ENCODE results near the gene MED31. TPM values are rescaled to one million over a fixed set of nuclear protein-coding genes. Genes with fewer than 3 reads are reported as not detected.
A peak's percentile ranks its signal among the peaks of the same experiment; 100 is the strongest.

MED31 gene
- total RNA-seq, 1 donor from 2014 or later = 17.4 TPM

GRCh38 chr17:6640536-6641246 is 10.7 kb downstream of the MED31 start, which contains the start of the genes KIAA0753 and TXNDC17:
Gene KIAA0753, minus strand, starts transcription at chr17:6640711. Its CDS starts 5,608 bp downstream, at chr17:6635103.
Gene TXNDC17, plus strand, starts transcription at chr17:6641060. Its CDS starts 23 bp downstream, at chr17:6641083.
- intact Hi-C loops (cut with DNase I) = no loop called here
- Histone ChIP-seq H3K4me3 (peak within 1 kb of the TSS; percentile 93), H3K4me1 (peaks cover 32% of the 10 kb centered on the region), H3K36me3 (peaks cover 34% of the 10 kb centered on the region), H3K9me3 (no peaks in the 10 kb centered on the region), H3K27ac (peak within 1 kb of the TSS; percentile 93), H3K27me3 (ENCODE audit: low read depth) (no peaks in the 10 kb centered on the region)
- DNase-seq = peak; percentile 96
- peak; percentile 96 to 98 for ATAC-seq
- TF ChIP-seq, protein P1, sequence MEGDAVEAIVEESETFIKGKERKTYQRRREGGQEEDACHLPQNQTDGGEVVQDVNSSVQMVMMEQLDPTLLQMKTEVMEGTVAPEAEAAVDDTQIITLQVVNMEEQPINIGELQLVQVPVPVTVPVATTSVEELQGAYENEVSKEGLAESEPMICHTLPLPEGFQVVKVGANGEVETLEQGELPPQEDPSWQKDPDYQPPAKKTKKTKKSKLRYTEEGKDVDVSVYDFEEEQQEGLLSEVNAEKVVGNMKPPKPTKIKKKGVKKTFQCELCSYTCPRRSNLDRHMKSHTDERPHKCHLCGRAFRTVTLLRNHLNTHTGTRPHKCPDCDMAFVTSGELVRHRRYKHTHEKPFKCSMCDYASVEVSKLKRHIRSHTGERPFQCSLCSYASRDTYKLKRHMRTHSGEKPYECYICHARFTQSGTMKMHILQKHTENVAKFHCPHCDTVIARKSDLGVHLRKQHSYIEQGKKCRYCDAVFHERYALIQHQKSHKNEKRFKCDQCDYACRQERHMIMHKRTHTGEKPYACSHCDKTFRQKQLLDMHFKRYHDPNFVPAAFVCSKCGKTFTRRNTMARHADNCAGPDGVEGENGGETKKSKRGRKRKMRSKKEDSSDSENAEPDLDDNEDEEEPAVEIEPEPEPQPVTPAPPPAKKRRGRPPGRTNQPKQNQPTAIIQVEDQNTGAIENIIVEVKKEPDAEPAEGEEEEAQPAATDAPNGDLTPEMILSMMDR (IDR thresholded peaks at IDR 0.05) = no peak

GRCh38 chr17:6639586-6640535 is 11.5 kb downstream of the MED31 start:
- TF ChIP-seq, protein P1 (IDR thresholded peaks at IDR 0.05) = no peak
- Histone ChIP-seq H3K27me3 (ENCODE audit: low read depth) (no peaks in the 10 kb centered on the region), H3K4me1 (peaks cover 32% of the 10 kb centered on the region), H3K4me3 (peak overlapping the region; percentile 93), H3K27ac (peak overlapping the region; percentile 93), H3K36me3 (peaks cover 28% of the 10 kb centered on the region), H3K9me3 (no peaks in the 10 kb centered on the region)
- DNase-seq (peak; percentile 66), ATAC-seq (peak; percentile 73 to 74)
- intact Hi-C loops (cut with DNase I) = no loop called here

DNA sequence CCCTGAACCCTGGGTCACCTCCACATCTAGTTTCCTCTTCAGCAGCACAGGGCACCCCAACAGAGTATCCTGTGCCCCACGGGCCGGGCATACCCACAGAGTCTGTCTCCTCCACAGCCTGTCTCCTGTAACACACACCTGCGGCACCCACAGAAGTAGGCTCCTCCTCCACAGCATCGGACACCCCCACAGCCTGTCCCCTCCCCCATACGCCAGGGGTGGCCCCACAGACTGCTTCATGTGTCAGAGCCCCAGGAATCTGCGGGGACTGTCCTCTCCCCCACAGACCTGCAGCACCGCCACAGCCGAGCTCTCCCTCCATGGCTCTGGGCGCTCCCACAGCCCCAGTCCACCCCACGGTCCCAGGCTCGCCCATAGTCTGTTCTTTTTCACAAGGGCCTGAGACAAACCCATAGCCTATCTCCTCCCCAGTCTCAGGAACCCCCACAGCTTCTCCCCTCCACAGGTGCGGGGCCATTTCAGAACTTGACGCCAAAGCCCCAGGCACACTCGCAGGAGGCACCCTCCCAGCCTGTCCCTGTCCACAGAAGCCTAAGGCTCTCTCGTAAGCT is 12.3 kb downstream of the MED31 start:
- TF ChIP-seq, protein P1 (IDR thresholded peaks at IDR 0.05) = no peak

DNA sequence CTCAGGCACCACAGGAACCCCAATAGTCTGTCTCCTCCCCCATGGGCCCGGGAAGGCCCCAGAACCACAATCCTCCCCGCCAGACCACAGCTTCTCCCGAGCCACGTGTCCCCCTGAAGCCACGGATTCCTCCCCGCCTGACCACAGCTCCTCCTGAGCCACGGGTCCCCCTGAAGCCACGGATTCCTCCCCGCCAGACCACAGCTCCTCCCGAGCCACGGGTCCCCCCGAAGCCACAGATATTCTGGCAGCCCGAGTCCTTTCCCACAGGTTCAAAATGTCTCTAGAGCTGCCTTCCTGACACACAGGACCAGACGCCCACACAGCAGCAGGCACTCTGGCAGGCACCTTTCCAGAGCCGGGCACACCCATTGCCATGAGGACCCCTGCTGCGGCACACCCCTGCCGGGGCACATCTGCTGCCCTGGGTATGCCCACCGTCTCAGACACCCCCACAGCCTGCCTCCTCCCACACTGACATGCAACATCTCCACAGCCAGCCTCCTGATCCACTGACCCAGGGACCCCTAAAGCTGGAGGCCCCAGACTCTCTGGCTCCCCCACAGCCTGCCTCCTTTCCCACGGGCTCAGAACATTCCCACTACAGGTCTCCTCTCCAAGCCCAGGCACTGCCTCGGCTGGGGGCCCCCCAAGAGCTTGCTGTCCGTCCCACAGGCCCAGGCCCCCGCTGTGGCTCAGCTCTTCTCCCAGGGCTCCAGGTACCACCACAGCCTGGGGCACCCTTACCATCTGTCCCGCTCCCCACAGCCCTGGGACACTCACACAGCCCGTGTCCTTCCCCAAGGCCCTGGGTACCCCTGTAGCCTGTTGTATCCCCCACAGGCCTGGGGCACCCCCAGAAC is 13.1 kb downstream of the MED31 start:
- Histone ChIP-seq H3K4me1 (peaks cover 32% of the 10 kb centered on the region), H3K27me3 (ENCODE audit: low read depth) (no peaks in the 10 kb centered on the region), H3K9me3 (no peaks in the 10 kb centered on the region), H3K36me3 (peaks cover 27% of the 10 kb centered on the region), H3K27ac (no peak overlapping the region), H3K4me3 (no peak overlapping the region)
- TF ChIP-seq, protein P1 (IDR thresholded peaks at IDR 0.05) = no peak
- DNase-seq = no peak
- no peak for ATAC-seq
- intact Hi-C loops (cut with DNase I) = no loop called here

More for the DNA sequence above, 12.3 kb downstream of the MED31 start:
- intact Hi-C loops (cut with DNase I) = no loop called here
- Histone ChIP-seq H3K4me3 (peak overlapping the region; percentile 93), H3K27ac (no peak overlapping the region), H3K9me3 (no peaks in the 10 kb centered on the region), H3K4me1 (peaks cover 32% of the 10 kb centered on the region), H3K36me3 (peaks cover 28% of the 10 kb centered on the region), H3K27me3 (ENCODE audit: low read depth) (no peaks in the 10 kb centered on the region)
- DNase-seq (no peak), ATAC-seq (no peak)
